Breast epithelium (tissue), 3 donors: ENCODE data around the gene GOLGA8R.
"Not testable (repeated sequence)": the region's sequence is repeated elsewhere in the genome, so short reads cannot be mapped to it uniquely, and the experiment has no call there.

Experiments used
- CTCF ChIP-seq, 3 donors: fragments of 450-650 bp; IDR thresholded peaks; one replicate each; pipeline ENCODE4 v1.5.1; 2016 to 2017; ENCODE audit warnings: antibody characterized with exemption in 3 of 3, mild to moderate bottlenecking in 3 of 3, moderate library complexity in 3 of 3
- POLR2A ChIP-seq: fragments of 450-650 bp; IDR thresholded peaks from one replicate; pipeline ENCODE4 v1.6.1; 2016; ENCODE audit warnings: antibody characterized with exemption, mild to moderate bottlenecking, moderate library complexity
- POLR2AphosphoS5 ChIP-seq, 3 donors: sonication (generic); formaldehyde crosslinking; IDR thresholded peaks; one replicate each; pipeline ENCODE4 v1.6.1; 2017; ENCODE audit warnings: antibody characterized with exemption in 3 of 3

- TF ChIP-seq CTCF (IDR thresholded peaks at IDR 0.05); POLR2AphosphoS5 (IDR thresholded peaks at IDR 0.05); POLR2A: not testable (repeated sequence)
Observed at GRCh38 chr15:30375872-30376271, 38.2 kb downstream of the GOLGA8R start.
